RPMI7951 (cell line): ENCODE data around the gene RGCC. TPM values are rescaled to one million over a fixed set of nuclear protein-coding genes. Genes with fewer than 3 reads are reported as not detected.

Experiments used
- DNase-seq: peaks from one replicate; pipeline ENCODE4 v3.0.0-alpha.2; 2012; ENCODE audit warnings: low read depth
- total RNA-seq: library from RNA; depleted of rRNA; stranded (reverse); fragments of >200 nt; shearing (Covaris generic); gene quantifications from 2 replicates; pipeline ENCODE4 v1.2.3, GENCODE V29; 2014; rRNA removed

The RGCC gene
- total RNA-seq, 1 experiment from 2014 or later = 0.36 TPM

GRCh38 chr13:41515491-41516139 lies 58.3 kb downstream of the RGCC start:
- no peak for DNase-seq

GRCh38 chr13:41516166-41516565 lies 58.8 kb downstream of the RGCC start:
- DNase-seq = no peak

GRCh38 chr13:41516760-41517159 lies 59.4 kb downstream of the RGCC start:
- no peak for DNase-seq

- peak; percentile 5 for DNase-seq
These were observed 62.8 kb downstream of the RGCC start for GRCh38 chr13:41520016-41520659.

Other genes starting within 250 kb of the RGCC start
- 12.6 and 13.9 TPM in 2 replicates for gene MTRF1, start 194.0 kb upstream of the RGCC start, total RNA-seq
- 6.4 and 12.0 TPM in 2 replicates for gene NAA16, start 146.3 kb upstream of the RGCC start, total RNA-seq